Mucosa of rectum (tissue), 2 donors: Measurements from ENCODE around the gene ZNF394.

Source experiments
- H3K27ac ChIP-seq, 2 donors: one replicate each; pipeline ENCODE4 v1.7.0; 2013; ENCODE audit warnings: inconsistent platforms in 2 of 2, low read depth in 2 of 2, low read length in 2 of 2
- H3K27me3 ChIP-seq, 2 donors: one replicate each; pipeline ENCODE4 v1.7.0; 2013; ENCODE audit warnings: low read length in 2 of 2; ENCODE audit not compliant: control insufficient read depth in 2 of 2, insufficient read depth in 2 of 2
- H3K36me3 ChIP-seq, 2 donors: one replicate each; pipeline ENCODE4 v1.7.0; 2013; ENCODE audit warnings: low read length in 2 of 2; ENCODE audit not compliant: control insufficient read depth in 2 of 2, insufficient read depth in 2 of 2
- H3K4me1 ChIP-seq, 2 donors: one replicate each; pipeline ENCODE4 v1.7.0; 2013; ENCODE audit warnings: low read length in 2 of 2, mild to moderate bottlenecking in 1 of 2; ENCODE audit not compliant: control insufficient read depth in 2 of 2, insufficient read depth in 2 of 2
- H3K4me3 ChIP-seq, 2 donors: one replicate each; pipeline ENCODE4 v1.7.0; 2013; ENCODE audit warnings: low read length in 2 of 2
- H3K9ac ChIP-seq, 2 donors: one replicate each; pipeline ENCODE4 v1.7.0; 2013; ENCODE audit warnings: low read length in 2 of 2, low read depth in 1 of 2, mild to moderate bottlenecking in 1 of 2
- H3K9me3 ChIP-seq, 2 donors: one replicate each; pipeline ENCODE4 v1.7.0; 2013; ENCODE audit warnings: low read length in 2 of 2; ENCODE audit not compliant: control insufficient read depth in 2 of 2
- donor health status: healthy.
- donor health status: Normal muscosa, but diverticular disease.

ZNF394 gene

DNA sequence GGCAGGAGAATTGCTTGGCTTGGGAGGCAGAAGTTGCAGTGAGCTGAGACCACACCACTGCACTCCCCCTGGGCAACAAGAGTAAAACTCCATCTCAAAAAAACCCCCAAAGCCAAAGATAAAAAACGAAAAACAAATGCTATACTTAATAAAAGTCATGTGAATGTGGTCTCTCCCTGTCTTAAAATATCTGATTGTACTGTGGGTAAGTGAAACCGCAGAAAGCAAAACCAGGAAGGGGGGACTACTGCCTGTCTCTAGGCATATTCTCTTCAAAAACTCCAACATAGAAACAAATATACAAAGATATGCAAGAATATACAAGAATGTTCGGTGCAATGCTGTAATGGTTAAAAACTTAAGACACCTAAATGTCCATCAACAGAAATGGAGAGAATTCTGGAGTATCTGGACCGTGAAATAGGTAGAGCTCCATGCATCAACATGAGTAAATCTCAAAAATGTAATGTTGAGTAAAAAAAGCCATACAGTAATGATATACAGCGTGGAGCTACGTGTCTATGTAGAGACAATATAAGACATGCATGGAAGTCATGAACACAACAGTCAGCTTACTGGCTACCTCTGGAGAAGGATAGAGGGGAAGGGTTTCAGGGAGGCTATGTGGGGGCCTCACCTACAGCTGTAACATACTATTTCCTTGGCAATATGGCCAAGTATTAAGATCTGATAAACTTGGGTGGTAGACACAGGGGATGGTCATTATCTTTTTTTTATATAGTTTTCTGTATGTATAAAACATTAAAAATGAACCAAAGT, 2.1 kb downstream of the ZNF394 start:
- Histone ChIP-seq H3K4me1 (peaks cover 15 to 16% of the 10 kb centered on the region in 2 donors), H3K9me3 (peaks cover 10% of the 10 kb centered on the region in 2 donors), H3K27ac (no peak overlapping the region), H3K36me3 (peaks cover 18 to 24% of the 10 kb centered on the region in 2 donors), H3K9ac (no peak overlapping the region), H3K4me3 (peak overlapping the region; percentile 96 to 98), H3K27me3 (no peaks in the 10 kb centered on the region)

GRCh38 chr7:99493823-99494222, 6.3 kb downstream of the ZNF394 start:
- peaks cover 10 to 12% of the 10 kb centered on the region in 2 donors for H3K4me1 ChIP-seq
- H3K9me3 ChIP-seq: peaks cover 10 to 11% of the 10 kb centered on the region in 2 donors
- no peak overlapping the region for H3K4me3 ChIP-seq
- no peak overlapping the region for H3K27ac ChIP-seq
- peaks cover 21 to 33% of the 10 kb centered on the region in 2 donors for H3K36me3 ChIP-seq
- no peaks in the 10 kb centered on the region for H3K27me3 ChIP-seq
- no peak overlapping the region for H3K9ac ChIP-seq

- Histone ChIP-seq H3K9ac (no peak overlapping the region), H3K9me3 (peaks cover 10 to 11% of the 10 kb centered on the region in 2 donors), H3K36me3 (peaks cover 16 to 32% of the 10 kb centered on the region in 2 donors), H3K27ac (no peak overlapping the region), H3K4me3 (no peak overlapping the region), H3K4me1 (no peaks in the 10 kb centered on the region), H3K27me3 (no peaks in the 10 kb centered on the region)
Observed at GRCh38 chr7:99490878-99491277, 9.2 kb downstream of the ZNF394 start.

- peaks cover 14 to 37% of the 10 kb centered on the region in 2 donors for H3K36me3 ChIP-seq
- no peaks in the 10 kb centered on the region for H3K4me1 ChIP-seq
- peaks cover 9% of the 10 kb centered on the region in 2 donors for H3K9me3 ChIP-seq
- no peaks in the 10 kb centered on the region for H3K27me3 ChIP-seq
- H3K27ac ChIP-seq: no peak overlapping the region
- no peak overlapping the region for H3K9ac ChIP-seq
- no peak overlapping the region for H3K4me3 ChIP-seq
Observed at GRCh38 chr7:99489235-99489634, 10.8 kb downstream of the ZNF394 start.

- Histone ChIP-seq H3K4me1 (no peaks in the 10 kb centered on the region), H3K9ac (no peak overlapping the region), H3K27ac (no peak overlapping the region), H3K9me3 (no peaks in the 10 kb centered on the region), H3K27me3 (no peaks in the 10 kb centered on the region), H3K4me3 (no peak overlapping the region), H3K36me3 (peaks cover 3 to 29% of the 10 kb centered on the region in 2 donors)
Observed at GRCh38 chr7:99485094-99485493, 15.0 kb downstream of the ZNF394 start.

DNA sequence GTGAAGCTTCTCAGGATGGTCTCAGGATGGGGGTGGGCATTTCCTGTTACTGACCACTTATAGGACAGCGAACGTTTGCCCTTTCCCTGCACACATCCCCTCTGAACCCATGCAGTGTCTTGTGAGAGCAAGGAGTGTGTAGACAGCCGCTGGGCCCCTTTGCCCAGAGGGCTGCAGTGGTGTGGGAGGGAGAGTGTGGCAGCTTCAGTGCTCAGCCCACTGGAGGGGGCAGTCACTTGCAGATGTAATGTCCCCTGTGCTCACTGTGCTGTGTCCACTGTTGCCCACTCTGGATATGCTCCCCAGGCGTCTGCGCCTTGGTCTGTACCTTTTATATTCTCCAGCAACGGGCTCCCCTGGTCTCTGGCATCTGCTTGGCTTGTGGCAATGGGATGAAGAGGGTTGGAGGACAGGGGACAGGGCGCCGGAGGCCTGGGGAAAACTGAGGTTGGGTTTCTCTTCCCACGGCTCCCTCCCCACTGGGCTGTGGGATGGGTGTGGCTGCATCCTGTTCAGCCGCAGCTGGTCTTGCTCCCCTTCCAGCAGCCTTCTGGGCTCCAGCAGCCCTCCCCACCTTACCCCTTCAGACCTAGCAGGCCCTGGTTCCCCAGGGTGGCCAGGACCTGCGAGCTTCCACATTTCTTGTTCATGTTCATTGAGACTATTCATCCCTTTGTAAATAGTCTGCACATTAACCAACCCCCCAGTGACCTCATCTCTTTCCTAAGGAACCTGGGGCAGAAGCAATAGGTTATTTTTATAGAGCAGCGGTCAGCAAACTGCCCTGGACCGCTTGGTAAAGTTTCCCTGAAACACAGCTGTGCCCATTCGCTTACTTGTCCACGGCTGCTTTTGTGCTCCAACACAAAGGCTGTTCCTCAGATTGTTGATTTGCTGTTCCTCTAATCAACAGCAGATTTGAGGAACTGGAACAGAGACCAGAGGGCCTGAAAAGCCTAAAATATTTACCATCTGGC, 21.3 kb downstream of the ZNF394 start:
- Histone ChIP-seq H3K9me3 (no peaks in the 10 kb centered on the region), H3K27ac (peak overlapping the region; percentile 7 to 16), H3K27me3 (no peaks in the 10 kb centered on the region), H3K36me3 (peaks cover 14 to 16% of the 10 kb centered on the region in 2 donors), H3K9ac (no peak overlapping the region), H3K4me3 (no peak overlapping the region), H3K4me1 (peaks cover 3 to 6% of the 10 kb centered on the region in 2 donors)

GRCh38 chr7:99476107-99476506, 24.0 kb downstream of the ZNF394 start:
- H3K27me3 ChIP-seq: no peaks in the 10 kb centered on the region
- no peak overlapping the region for H3K9ac ChIP-seq
- H3K4me1 ChIP-seq: peaks cover 9 to 14% of the 10 kb centered on the region in 2 donors
- H3K9me3 ChIP-seq: no peaks in the 10 kb centered on the region
- H3K4me3 ChIP-seq: no peak overlapping the region
- peaks cover 12 to 14% of the 10 kb centered on the region in 2 donors for H3K36me3 ChIP-seq
- H3K27ac ChIP-seq: no peak overlapping the region

DNA sequence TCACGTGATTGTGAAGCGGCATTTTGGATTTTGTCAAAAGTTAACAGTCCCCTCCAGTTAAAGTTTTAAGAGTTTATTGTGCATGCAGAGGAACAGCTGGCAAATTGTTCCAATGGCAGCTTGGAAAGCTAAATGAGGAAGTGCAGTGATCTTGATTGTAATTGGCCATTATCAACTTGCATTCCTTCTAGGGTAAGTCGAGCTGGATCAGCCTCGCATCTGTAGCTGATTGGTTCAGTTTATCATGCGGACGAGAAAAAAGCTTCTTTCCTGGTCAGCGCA, 26.8 kb downstream of the ZNF394 start:
- Histone ChIP-seq H3K27me3 (no peaks in the 10 kb centered on the region), H3K36me3 (peaks cover 0 to 3% of the 10 kb centered on the region in 2 donors), H3K4me3 (peak overlapping the region; percentile 79 to 89), H3K9me3 (no peaks in the 10 kb centered on the region), H3K4me1 (peaks cover 9 to 11% of the 10 kb centered on the region in 2 donors), H3K9ac (peak overlapping the region; percentile 74 to 91), H3K27ac (peak overlapping the region; percentile 89 to 90)

DNA sequence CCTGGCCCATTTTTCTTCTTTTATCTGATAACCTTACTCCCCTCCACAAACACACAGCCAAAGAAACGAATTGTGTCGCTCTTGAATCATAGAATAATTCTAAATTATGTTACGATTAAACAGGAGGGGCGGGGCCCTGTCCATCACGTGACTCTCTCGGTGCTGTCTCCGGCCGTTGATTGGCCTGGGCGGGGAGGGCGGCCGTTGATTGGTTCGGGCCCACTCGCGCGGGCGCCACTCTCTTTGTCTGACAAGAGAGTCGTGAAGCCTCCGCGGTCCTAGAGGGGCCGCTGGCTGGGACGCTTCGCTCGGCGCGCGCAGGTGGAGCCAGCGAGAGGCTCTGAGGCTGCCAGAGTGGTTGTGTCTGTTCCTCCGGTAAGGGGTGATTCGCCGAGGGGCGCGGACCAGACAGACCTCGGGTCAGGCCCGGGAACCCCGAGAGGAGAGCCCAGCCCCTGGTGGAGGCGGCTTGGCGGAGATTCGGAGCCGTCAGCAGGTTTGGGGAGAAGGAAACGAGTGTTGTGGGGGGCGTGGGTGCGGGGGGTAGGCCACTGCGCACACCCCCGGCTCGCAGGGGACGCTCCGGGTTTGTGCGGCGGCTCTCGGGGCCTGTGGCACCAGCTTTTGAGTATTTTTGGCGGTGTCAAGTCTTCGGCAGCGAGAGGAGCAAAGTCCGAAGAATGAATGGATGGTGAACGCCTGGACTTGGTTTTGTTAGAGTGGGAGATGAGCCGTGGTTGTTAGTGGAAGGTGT, 27.3 kb downstream of the ZNF394 start, which contains the start of gene ZNF789:
Gene ZNF789, plus strand, starts transcription at position 330 of the 754 bp plus-strand sequence. CDS start 3,567 bp downstream, outside the sequence.
- H3K4me3 ChIP-seq: peak within 1 kb of the TSS; percentile 79 to 89
- H3K36me3 ChIP-seq: no peaks in the 10 kb centered on the region
- H3K27me3 ChIP-seq: no peaks in the 10 kb centered on the region
- H3K9ac ChIP-seq: peak within 1 kb of the TSS; percentile 85 to 91
- H3K27ac ChIP-seq: peak within 1 kb of the TSS; percentile 89 to 90
- no peaks in the 10 kb centered on the region for H3K9me3 ChIP-seq
- H3K4me1 ChIP-seq: peaks cover 9 to 11% of the 10 kb centered on the region in 2 donors
